Right kidney (tissue), 1 donor: Measurements from ENCODE around the gene ANKRD23.
"Not testable (repeated sequence)": the region's sequence is repeated elsewhere in the genome, so short reads cannot be mapped to it uniquely, and the experiment has no call there.

Experiments used
- DNase-seq: peaks from one replicate; pipeline ENCODE4 v3.0.0-alpha.2; 2016

ANKRD23 gene

DNA sequence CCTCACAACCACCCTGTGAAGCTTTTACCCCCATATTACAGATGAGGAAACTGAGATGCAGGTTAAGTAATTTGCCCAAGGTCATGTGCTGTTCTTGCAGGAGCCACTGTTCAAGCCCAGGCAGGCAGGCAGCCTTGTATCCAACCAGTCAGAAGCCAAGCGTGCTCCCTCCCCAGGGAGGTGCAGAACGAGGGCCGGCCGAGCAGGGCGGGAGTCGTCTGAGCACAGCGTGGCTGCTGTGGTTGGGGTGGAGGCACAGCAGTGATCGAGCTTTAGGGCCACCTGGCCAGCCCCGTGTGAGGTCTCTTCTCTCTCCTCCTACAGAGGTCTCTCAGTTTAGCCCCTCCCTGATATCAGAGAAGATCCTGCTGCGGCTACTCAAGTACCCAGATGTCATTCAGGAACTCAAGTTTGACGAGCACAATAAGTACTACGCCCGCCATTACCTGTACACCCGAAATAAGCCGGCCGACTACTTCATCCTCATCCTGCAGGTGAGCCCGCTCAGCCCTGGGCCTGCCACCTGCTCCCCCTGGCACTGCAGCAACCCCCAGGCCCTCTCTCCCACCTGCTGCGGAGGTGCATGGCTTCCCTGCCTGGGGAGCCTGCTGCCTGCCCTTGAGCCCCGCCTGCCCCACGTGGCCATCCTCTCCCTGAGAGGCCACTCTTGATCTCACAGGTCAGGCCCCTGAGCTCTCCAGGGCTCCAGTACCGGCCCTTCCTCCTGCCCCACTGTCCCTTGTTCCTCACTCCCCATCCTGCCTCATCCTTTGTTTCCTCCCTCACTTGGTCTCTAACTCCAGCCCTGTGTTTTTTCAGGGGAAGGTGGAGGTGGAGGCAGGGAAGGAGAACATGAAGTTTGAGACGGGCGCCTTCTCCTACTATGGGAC is 44.8 kb downstream of the ANKRD23 start:
- DNase-seq = no peak

DNA sequence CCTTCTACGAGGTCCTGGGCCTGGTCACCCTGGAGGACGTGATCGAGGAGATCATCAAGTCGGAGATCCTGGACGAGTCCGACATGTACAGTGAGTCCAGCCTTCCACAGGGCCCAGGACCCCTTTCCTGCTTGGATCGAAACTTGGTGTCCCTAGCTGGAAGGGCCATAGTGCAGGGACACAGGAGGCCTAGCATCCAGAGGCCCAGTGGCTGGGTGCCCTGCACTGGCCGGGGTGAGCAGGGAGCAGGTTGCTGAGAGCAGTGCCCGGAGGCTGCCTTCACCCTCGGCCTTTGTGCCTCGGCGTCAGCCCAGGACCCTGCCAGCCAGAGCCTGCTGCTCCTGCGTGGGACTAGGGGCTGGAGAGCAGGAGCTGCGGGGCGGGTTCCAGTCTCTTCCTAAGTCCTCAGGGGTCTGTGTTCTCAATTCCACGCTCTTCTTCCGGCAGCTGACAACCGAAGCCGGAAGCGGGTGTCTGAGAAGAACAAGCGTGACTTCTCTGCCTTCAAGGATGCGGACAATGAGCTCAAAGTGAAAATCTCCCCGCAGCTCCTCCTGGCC is 46.7 kb downstream of the ANKRD23 start:
- no peak for DNase-seq

DNA sequence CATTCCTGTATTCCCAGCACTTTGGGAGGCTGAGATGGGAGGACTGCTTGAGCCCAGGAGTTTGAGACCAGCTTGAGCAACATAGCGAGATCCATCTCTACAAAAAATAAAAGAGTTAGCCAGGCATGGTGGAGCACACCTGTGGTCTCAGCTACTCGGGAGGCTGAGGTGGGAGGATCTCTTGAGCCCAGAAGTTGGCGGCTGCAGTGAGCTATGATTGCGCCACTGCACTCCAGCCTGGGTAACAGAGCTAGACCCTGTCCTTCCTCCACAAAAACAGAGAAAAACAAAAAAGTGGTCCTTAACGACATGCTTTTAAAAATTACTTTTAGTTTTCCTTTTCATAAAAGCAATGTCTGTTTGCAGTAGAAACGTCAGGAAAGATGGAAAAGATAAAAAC is 47.3 kb downstream of the ANKRD23 start:
- not testable (repeated sequence) for DNase-seq

DNA sequence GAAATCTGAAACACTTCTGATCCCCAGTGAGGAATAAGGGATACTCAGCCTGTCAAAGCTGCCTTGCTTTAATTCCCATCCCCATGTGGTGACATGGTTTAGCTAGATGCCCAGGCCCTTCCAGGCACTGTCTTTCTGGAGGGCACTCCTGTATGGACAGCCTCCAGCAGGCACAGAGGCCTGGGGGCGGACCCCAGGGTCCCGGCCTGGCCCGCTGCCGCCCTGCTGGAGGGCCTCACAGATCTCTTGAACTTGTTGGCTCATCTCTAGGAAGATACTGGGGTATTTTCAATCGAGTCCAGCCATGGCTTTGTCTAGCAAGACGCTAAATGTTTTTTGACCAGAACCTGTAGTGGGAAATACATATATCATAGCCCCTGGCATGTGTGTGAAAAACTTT is 48.7 kb downstream of the ANKRD23 start:
- DNase-seq = no peak

DNA sequence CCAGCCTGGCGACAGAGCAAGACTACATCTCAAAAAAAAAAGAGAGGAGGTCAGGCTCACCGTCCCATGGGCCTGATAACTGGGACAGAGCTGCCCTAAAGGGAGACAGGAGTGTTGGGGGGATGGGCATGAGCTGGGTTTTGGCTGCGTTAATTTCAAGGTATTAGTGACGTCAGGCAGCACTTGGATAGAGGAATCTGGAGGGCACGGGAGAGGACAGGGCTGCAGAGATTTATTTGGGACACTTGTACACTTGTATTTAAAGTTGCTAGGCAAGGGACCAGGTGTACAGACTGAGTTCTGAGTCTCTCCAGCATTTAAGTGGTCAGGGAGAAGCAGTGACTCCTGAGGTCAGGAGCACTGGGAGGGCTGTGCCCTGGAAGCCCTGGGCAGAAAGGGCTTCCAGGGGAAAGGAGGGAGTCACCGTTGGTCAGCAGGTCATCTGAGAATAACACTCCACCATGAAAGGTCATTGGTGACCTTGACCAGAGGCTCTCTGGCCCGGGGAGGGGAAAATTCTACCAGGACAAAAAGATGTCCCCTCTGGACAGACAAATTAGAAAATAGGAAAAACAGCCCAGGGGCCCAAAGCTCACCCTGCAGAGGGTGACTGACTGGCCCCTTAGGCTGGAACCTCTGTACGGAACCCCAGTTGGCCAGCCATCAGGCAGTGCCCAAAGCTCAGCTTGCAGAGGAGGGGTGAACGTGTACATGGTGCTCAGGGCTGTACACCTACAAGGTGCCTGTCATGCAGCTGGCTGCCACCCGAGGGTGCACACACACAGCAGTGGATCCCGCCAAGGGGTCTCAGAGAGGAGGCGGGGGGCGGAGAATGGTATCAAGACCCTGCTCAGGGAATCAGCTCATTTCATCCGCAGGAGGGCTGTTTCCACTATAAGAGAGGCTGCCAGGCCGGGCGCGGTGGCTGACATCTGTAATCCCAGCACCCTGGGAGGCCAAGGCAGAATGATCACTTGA is 50.8 kb downstream of the ANKRD23 start:
- no peak for DNase-seq

DNA sequence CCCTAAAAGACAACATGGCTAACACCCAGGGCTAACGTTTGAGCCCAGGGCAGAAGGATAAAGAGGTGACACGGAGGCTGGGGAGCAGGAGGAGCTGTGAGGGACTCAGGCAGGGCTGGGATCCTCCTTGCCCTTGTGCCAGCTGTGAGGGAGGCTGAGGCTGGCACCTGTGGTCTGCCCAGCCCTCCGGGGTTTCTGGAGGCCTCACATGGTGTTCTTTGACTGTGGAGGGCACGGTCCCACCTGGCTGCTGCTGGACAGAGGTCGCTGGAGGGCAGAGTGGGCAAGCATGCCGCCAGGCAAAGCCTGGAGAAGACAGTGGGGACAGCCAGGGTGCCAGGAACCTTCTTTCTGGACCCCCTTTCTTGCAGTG is 54.6 kb downstream of the ANKRD23 start:
- no peak for DNase-seq

DNA sequence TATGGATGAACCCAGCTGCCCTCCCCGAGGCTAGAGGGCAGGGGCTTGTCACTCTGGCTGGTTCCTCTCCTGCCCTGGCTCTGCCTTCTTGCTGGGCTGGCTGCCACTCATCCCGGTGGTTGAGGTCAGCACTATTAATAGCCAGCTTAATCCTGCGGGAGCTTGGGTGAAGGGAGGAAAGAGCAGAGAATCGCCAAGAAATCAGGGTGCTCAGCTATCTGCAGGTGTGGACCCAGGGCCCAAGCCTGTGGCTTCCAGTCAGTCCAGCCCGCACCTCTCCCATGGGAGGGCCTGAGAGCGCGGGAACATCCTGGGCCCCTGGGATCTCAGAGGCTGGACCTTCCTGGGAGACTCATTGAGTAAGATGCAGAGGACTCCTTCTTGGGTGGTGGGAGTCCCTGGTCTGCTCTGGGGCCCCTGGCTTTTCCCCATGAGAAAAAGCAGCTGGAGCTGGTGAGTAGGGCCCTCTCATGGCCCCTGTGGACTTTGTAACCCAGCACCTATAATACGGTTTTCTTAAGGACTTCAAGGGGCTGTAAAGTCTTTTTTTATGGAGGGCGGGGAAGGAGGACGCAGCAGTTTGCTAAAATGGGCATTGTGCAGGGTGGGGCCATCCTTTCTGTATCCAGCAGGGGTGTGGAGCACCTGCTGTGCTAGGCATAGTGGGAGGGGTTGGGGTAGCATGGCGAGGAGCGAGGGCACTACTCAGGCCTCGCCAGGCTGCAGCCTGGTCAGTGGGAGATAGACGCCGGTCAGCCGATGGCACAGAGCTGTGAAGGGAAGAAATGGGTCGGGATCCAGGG is 55.2 kb downstream of the ANKRD23 start:
- no peak for DNase-seq
